ENCODE results near the gene ZNF689.

ZNF689 gene

GRCh38 chr16:30581457-30581856, 28.7 kb downstream of the ZNF689 start:
- no peaks in the 10 kb centered on the region for H3K27me3 Mint-ChIP-seq
- peaks cover 10% of the 10 kb centered on the region for H3K36me3 Mint-ChIP-seq (ENCODE audit: insufficient read depth)
- no peak for ATAC-seq (replicated peaks; ENCODE audit: extremely low read depth, poor library complexity, severe bottlenecking)
- H3K4me1 Mint-ChIP-seq, result peaks cover 15% of the 10 kb centered on the region
- H3K4me3 Mint-ChIP-seq, result no peak overlapping the region
- H3K9me3 Mint-ChIP-seq, result no peaks in the 10 kb centered on the region
- no peak overlapping the region for H3K27ac Mint-ChIP-seq (ENCODE audit: low read depth)
- DNase-seq (ENCODE audit: low spot score in 2 of 2), result no peak

DNA sequence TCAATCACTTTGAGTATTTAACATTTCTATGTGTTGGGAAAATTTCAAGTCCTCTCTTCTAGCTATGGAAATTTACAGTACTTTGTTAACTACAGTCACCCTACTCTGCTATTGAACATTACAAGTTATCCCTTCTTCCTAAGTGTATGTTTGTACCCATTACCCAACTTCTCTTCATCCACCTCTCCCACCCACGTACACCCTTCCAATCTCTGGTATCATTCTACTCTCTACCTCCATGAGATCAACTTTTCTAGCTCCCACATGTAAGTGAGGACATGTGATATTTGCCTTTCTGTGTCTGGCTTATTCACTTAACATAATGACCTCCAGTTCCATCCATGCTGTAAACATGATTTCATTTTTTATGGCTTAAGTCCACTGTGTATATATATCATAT, 35.5 kb downstream of the ZNF689 start:
- Mint-ChIP-seq H3K9me3 (no peaks in the 10 kb centered on the region), H3K27me3 (no peaks in the 10 kb centered on the region), H3K36me3 (ENCODE audit: insufficient read depth) (peaks cover 9% of the 10 kb centered on the region), H3K4me1 (peaks cover 13% of the 10 kb centered on the region), H3K4me3 (no peak overlapping the region), H3K27ac (ENCODE audit: low read depth) (no peak overlapping the region)
- ATAC-seq (replicated peaks; ENCODE audit: extremely low read depth, poor library complexity, severe bottlenecking), result no peak
- DNase-seq (ENCODE audit: low spot score in 2 of 2), result no peak

GRCh38 chr16:30571445-30572322, 38.5 kb downstream of the ZNF689 start, which contains the start of gene ZNF688:
ZNF688 (minus strand) TSS chr16:30571714; CDS start chr16:30571629, 85 bp downstream.
- Mint-ChIP-seq H3K9me3 (no peaks in the 10 kb centered on the region), H3K4me1 (peaks cover 28% of the 10 kb centered on the region), H3K36me3 (ENCODE audit: insufficient read depth) (peaks cover 15% of the 10 kb centered on the region), H3K27me3 (no peaks in the 10 kb centered on the region), H3K27ac (ENCODE audit: low read depth) (peak within 1 kb of the TSS; percentile 81), H3K4me3 (peak within 1 kb of the TSS; percentile 83)
- ATAC-seq (replicated peaks; ENCODE audit: extremely low read depth, poor library complexity, severe bottlenecking) (peak; percentile 85), DNase-seq (ENCODE audit: low spot score in 2 of 2) (peak; percentile 78 to 96)

DNA sequence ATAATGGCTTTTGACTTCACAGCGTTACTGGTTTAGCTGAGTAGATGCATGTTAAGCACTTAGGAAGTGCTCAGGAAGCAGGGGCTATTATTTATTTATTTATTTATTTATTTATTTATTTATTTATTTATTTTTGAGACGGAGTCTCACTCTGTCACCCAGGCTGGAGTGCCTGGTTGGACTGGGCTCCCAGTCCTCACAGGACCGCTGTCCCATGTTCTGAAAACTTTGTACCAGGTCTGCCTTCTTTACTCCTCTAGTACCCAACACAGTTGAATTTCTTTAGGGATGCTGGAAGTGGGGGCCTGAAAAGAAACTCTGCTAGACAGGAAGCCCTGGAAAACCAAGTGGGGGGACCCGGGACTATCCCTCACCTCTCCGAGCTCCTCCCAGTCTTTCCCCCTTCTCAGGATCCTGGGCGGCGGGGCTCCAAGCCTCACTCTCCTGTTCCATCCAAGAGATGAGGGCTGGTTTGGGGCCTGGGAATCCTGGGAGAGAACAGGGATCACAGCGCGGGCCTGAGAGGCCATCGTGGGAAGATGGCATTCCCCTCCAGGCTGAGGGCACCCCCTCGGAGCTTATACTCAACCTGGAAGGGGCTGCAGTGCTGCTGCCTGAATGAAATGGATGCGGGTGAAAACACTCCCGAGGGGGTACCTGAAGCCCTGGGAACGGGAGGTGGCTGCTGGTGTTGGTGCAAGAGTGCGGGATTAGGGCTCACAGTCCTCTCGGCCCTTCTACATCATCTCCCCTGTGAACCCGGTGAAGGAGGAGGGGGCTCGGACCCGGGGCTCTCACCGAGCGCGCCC, 39.3 kb downstream of the ZNF689 start:
- DNase-seq (ENCODE audit: low spot score in 2 of 2), result no peak
- no peaks in the 10 kb centered on the region for H3K9me3 Mint-ChIP-seq
- H3K4me1 Mint-ChIP-seq, result peaks cover 36% of the 10 kb centered on the region
- peak overlapping the region; percentile 81 for H3K27ac Mint-ChIP-seq (ENCODE audit: low read depth)
- peaks cover 15% of the 10 kb centered on the region for H3K36me3 Mint-ChIP-seq (ENCODE audit: insufficient read depth)
- ATAC-seq (replicated peaks; ENCODE audit: extremely low read depth, poor library complexity, severe bottlenecking), result no peak
- no peaks in the 10 kb centered on the region for H3K27me3 Mint-ChIP-seq
- peak overlapping the region; percentile 83 for H3K4me3 Mint-ChIP-seq

DNA sequence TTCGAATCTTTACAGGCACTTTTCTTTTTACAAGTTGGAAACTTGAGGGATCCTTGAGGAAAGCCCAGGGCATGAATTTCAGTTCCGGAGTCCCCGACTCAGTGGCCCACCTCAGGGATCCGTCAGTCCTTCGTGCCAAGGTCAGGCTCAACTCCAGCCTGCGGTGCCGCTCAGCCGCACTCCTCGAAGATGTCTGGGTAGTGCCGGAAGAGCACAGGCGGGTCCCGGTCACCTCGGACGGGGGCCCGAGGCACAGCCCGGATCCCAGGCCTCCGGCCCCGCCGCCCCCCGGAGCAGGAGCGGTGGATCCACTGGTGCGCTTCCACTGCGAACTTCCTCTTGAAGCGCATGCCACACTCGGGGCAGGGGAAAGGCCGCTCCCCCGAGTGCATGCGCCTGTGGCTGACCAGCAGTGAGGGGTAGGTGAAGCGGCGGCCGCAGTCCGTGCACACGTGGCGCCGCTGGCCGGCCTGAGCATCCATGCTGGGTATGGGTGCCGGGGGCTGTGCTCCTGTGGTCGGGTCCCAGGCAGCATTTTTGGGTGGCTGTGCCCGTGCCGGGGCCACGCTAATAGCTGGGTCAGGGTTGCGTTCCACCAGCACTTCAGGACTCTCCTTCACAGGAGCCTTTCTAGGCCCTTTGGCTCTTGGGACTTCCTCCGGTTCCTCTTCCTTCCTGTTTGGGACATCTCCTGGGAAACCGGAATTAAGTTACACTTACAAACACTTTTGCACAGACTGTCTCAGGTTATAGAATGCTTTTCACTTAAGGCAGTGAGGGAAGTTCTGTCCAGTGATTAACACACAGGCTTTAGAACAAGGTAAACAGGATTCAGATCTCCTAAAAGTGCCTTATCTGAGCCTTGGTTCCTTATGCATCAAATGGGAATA, 40.2 kb downstream of the ZNF689 start:
- ATAC-seq (replicated peaks; ENCODE audit: extremely low read depth, poor library complexity, severe bottlenecking) (no peak), DNase-seq (ENCODE audit: low spot score in 2 of 2) (no peak)
- Mint-ChIP-seq H3K27ac (ENCODE audit: low read depth) (peak overlapping the region; percentile 81), H3K36me3 (ENCODE audit: insufficient read depth) (peaks cover 15% of the 10 kb centered on the region), H3K27me3 (no peaks in the 10 kb centered on the region), H3K9me3 (no peaks in the 10 kb centered on the region), H3K4me1 (peaks cover 37% of the 10 kb centered on the region), H3K4me3 (peak overlapping the region; percentile 83)

GRCh38 chr16:30569281-30569680, 40.9 kb downstream of the ZNF689 start:
- peaks cover 37% of the 10 kb centered on the region for H3K4me1 Mint-ChIP-seq
- no peak overlapping the region for H3K4me3 Mint-ChIP-seq
- ATAC-seq (replicated peaks; ENCODE audit: extremely low read depth, poor library complexity, severe bottlenecking) (no peak), DNase-seq (ENCODE audit: low spot score in 2 of 2) (no peak)
- no peaks in the 10 kb centered on the region for H3K27me3 Mint-ChIP-seq
- no peak overlapping the region for H3K27ac Mint-ChIP-seq (ENCODE audit: low read depth)
- H3K9me3 Mint-ChIP-seq, result no peaks in the 10 kb centered on the region
- H3K36me3 Mint-ChIP-seq (ENCODE audit: insufficient read depth), result peaks cover 15% of the 10 kb centered on the region

- peak in 1 of 2 donors; percentile 42 for DNase-seq (ENCODE audit: low spot score in 2 of 2)
- H3K4me1 Mint-ChIP-seq, result peaks cover 37% of the 10 kb centered on the region
- peak; percentile 25 for ATAC-seq (replicated peaks; ENCODE audit: extremely low read depth, poor library complexity, severe bottlenecking)
Measured at GRCh38 chr16:30567991-30568638, 42.1 kb downstream of the ZNF689 start.

DNA sequence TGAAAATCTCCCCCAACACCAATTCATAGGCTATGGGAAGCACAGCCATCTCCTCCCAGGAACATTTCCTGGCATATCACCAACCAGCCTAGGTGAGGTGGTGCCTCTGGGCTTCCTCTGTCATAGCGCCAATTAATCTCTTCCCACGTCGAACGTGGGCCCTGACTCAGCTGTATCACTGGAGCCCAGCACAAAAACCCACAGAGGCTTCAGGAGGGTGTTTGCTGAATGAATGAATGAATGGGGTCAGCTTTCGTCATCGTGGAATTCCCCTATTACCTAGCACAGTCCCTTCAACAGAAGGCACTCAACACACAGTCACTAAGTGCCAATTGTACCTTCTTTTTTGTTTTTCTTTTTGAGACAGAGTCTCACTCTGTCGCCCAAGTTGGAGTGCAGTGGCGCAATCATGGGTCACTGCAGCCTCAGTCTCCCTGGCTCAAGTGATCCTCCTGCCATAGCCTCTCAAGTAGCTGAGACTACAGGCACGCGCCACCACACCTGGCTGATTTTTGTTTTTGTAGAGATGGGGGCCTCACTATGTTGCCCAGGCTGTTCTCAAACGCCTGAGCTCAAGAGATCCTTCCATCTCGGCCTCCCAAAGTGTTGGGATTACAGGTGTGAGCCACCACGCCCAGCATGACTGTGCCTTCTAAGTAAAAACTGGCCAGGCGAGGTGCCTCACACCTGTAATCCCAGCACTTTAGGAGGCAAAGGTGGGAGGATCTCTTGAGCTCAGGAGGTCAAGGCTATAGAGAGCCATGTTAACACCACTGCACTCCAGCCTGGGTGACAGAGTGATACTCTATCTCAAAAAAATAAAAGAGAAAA, 42.8 kb downstream of the ZNF689 start:
- DNase-seq (ENCODE audit: low spot score in 2 of 2), result no peak
- peaks cover 35% of the 10 kb centered on the region for H3K4me1 Mint-ChIP-seq
- no peak overlapping the region for H3K4me3 Mint-ChIP-seq
- no peak for ATAC-seq (replicated peaks; ENCODE audit: extremely low read depth, poor library complexity, severe bottlenecking)
- no peaks in the 10 kb centered on the region for H3K9me3 Mint-ChIP-seq
- H3K36me3 Mint-ChIP-seq (ENCODE audit: insufficient read depth), result peaks cover 15% of the 10 kb centered on the region
- H3K27ac Mint-ChIP-seq (ENCODE audit: low read depth), result peak overlapping the region; percentile 85
- no peaks in the 10 kb centered on the region for H3K27me3 Mint-ChIP-seq

More at GRCh38 chr16:30567991-30568638, 42.1 kb downstream of the ZNF689 start:
- Mint-ChIP-seq H3K36me3 (ENCODE audit: insufficient read depth) (peaks cover 15% of the 10 kb centered on the region), H3K27ac (ENCODE audit: low read depth) (peak overlapping the region; percentile 85), H3K4me3 (peak overlapping the region; percentile 42), H3K9me3 (no peaks in the 10 kb centered on the region), H3K27me3 (no peaks in the 10 kb centered on the region)

- Mint-ChIP-seq H3K27me3 (no peaks in the 10 kb centered on the region), H3K4me1 (peaks cover 33% of the 10 kb centered on the region), H3K36me3 (ENCODE audit: insufficient read depth) (peaks cover 11% of the 10 kb centered on the region), H3K4me3 (no peak overlapping the region), H3K9me3 (no peaks in the 10 kb centered on the region), H3K27ac (ENCODE audit: low read depth) (peak overlapping the region; percentile 85)
- ATAC-seq (replicated peaks; ENCODE audit: extremely low read depth, poor library complexity, severe bottlenecking) (no peak), DNase-seq (ENCODE audit: low spot score in 2 of 2) (no peak)
Measured at GRCh38 chr16:30566531-30566930, 43.7 kb downstream of the ZNF689 start.

GRCh38 chr16:30565984-30566383, 44.2 kb downstream of the ZNF689 start:
- Mint-ChIP-seq H3K27me3 (no peaks in the 10 kb centered on the region), H3K36me3 (ENCODE audit: insufficient read depth) (peaks cover 10% of the 10 kb centered on the region), H3K9me3 (no peaks in the 10 kb centered on the region), H3K27ac (ENCODE audit: low read depth) (no peak overlapping the region), H3K4me3 (no peak overlapping the region), H3K4me1 (peaks cover 36% of the 10 kb centered on the region)
- ATAC-seq (replicated peaks; ENCODE audit: extremely low read depth, poor library complexity, severe bottlenecking), result no peak
- no peak for DNase-seq (ENCODE audit: low spot score in 2 of 2)

GRCh38 chr16:30565526-30565925, 44.7 kb downstream of the ZNF689 start:
- ATAC-seq (replicated peaks; ENCODE audit: extremely low read depth, poor library complexity, severe bottlenecking) (no peak), DNase-seq (ENCODE audit: low spot score in 2 of 2) (no peak)
- no peaks in the 10 kb centered on the region for H3K9me3 Mint-ChIP-seq
- peaks cover 9% of the 10 kb centered on the region for H3K36me3 Mint-ChIP-seq (ENCODE audit: insufficient read depth)
- no peaks in the 10 kb centered on the region for H3K27me3 Mint-ChIP-seq
- peaks cover 34% of the 10 kb centered on the region for H3K4me1 Mint-ChIP-seq
- peak overlapping the region; percentile 72 for H3K27ac Mint-ChIP-seq (ENCODE audit: low read depth)
- no peak overlapping the region for H3K4me3 Mint-ChIP-seq

All from central memory CD8-positive, alpha-beta T cell (primary cell).